WTC11 (cell line): ENCODE measurements around the gene BRPF1. TPM values are rescaled to one million over a fixed set of nuclear protein-coding genes. Genes with fewer than 3 reads are reported as not detected.

ENCODE experiments used
- ATAC-seq: fragments of 200-7000 bp; cut with Tn5 transposase; 2 replicates; pipeline ENCODE4 v1.10.0; 2021; ENCODE audit warnings: mild to moderate bottlenecking, moderate library complexity
- CTCF ChIA-PET: fragments of 300-600 bp; sonication (Branson Sonifier 250); formaldehyde crosslinking; loops from one replicate; lab custom pipeline; 2021; ENCODE audit warnings: antibody characterized with exemption; lab: Charles Lee
- POLR2A ChIA-PET: fragments of 350-600 bp; sonication (Branson Sonifier 250); formaldehyde crosslinking; loops from one replicate; lab custom pipeline; 2021; ENCODE audit warnings: antibody characterized with exemption; lab: Charles Lee
- DNase-seq: peaks from one replicate; pipeline ENCODE4 v3.0.0; 2021; ENCODE audit warnings: low spot score
- H3K27ac Mint-ChIP-seq: 2 replicates; pipeline ENCODE4 v1.8.0; 2021; ENCODE audit warnings: mixed read lengths
- H3K27me3 Mint-ChIP-seq: 2 replicates; pipeline ENCODE4 v1.8.0; 2021; ENCODE audit warnings: low read depth, mild to moderate bottlenecking, moderate library complexity, mixed read lengths
- H3K36me3 Mint-ChIP-seq: 2 replicates; pipeline ENCODE4 v1.8.0; 2021; ENCODE audit warnings: mixed read lengths
- H3K4me1 Mint-ChIP-seq: 2 replicates; pipeline ENCODE4 v1.8.0; 2022; ENCODE audit warnings: mixed read lengths
- H3K4me3 Mint-ChIP-seq: 2 replicates; pipeline ENCODE4 v1.8.0; 2021; ENCODE audit warnings: mild to moderate bottlenecking, moderate library complexity, mixed read lengths
- H3K9me3 Mint-ChIP-seq: 2 replicates; pipeline ENCODE4 v1.8.0; 2021; ENCODE audit warnings: mixed read lengths
- E2F1 ChIP-seq: sonication (generic); formaldehyde crosslinking; IDR thresholded peaks from 2 replicates; pipeline ENCODE4 v1.8.0; 2022; ENCODE audit warnings: mild to moderate bottlenecking, missing genetic modification reagents
- EMX1 ChIP-seq: fragments of 250-450 bp; sonication (Bioruptor Pico); IDR thresholded peaks from 2 replicates; pipeline ENCODE4 v1.8.0; 2021; ENCODE audit warnings: mild to moderate bottlenecking
- FOXJ3 ChIP-seq: sonication (generic); formaldehyde crosslinking; IDR thresholded peaks from 2 replicates; pipeline ENCODE4 v1.9.0; 2021; ENCODE audit warnings: missing genetic modification reagents, mild to moderate bottlenecking, borderline replicate concordance
- HMGXB4 ChIP-seq: sonication (generic); formaldehyde crosslinking; IDR thresholded peaks from 2 replicates; pipeline ENCODE4 v1.8.1; 2023; ENCODE audit warnings: mild to moderate bottlenecking, moderate library complexity, missing genetic modification reagents
- JAZF1 ChIP-seq: fragments of 250-450 bp; sonication (Bioruptor Pico); IDR thresholded peaks from 2 replicates; pipeline ENCODE4 v1.9.0; 2021; ENCODE audit warnings: moderate library complexity, mild to moderate bottlenecking, inconsistent platforms
- JUN ChIP-seq: sonication (generic); formaldehyde crosslinking; IDR thresholded peaks from 2 replicates; pipeline ENCODE4 v1.8.0; 2023; ENCODE audit warnings: mild to moderate bottlenecking, missing genetic modification reagents
- NR1H2 ChIP-seq: sonication (generic); formaldehyde crosslinking; IDR thresholded peaks from 2 replicates; pipeline ENCODE4 v1.9.0; 2021; ENCODE audit warnings: mild to moderate bottlenecking, moderate library complexity, missing genetic modification reagents
- SP1 ChIP-seq: sonication (generic); formaldehyde crosslinking; conservative IDR thresholded peaks from 2 replicates; pipeline ENCODE4 v1.8.1; 2022; ENCODE audit warnings: missing genetic modification reagents
- TCF7 ChIP-seq: sonication (generic); formaldehyde crosslinking; IDR thresholded peaks from 2 replicates; pipeline ENCODE4 v1.8.0; 2022; ENCODE audit warnings: mild to moderate bottlenecking, low read depth, missing genetic modification reagents, moderate library complexity
- ZBTB21 ChIP-seq: sonication (generic); formaldehyde crosslinking; IDR thresholded peaks from 2 replicates; pipeline ENCODE4 v1.8.1; 2023; ENCODE audit warnings: mild to moderate bottlenecking, missing genetic modification reagents, borderline replicate concordance
- ZNF121 ChIP-seq: sonication (generic); formaldehyde crosslinking; IDR thresholded peaks from 2 replicates; pipeline ENCODE4 v1.8.0; 2023; ENCODE audit warnings: missing genetic modification reagents
- ZNF219 ChIP-seq: sonication (generic); formaldehyde crosslinking; IDR thresholded peaks from 2 replicates; pipeline ENCODE4 v1.8.0; 2023; ENCODE audit warnings: missing genetic modification reagents, mild to moderate bottlenecking, borderline replicate concordance
- ZNF263 ChIP-seq: sonication (generic); formaldehyde crosslinking; IDR thresholded peaks from 2 replicates; pipeline ENCODE4 v1.8.1; 2022; ENCODE audit warnings: low read depth, mild to moderate bottlenecking, moderate library complexity, missing genetic modification reagents
- ZNF532 ChIP-seq: fragments of 250-450 bp; sonication (Bioruptor Pico); IDR thresholded peaks from 2 replicates; pipeline ENCODE4 v1.9.0; 2021; ENCODE audit warnings: mild to moderate bottlenecking, borderline replicate concordance
- total RNA-seq: library from RNA; stranded (reverse); gene quantifications from 3 replicates; pipeline ENCODE4 v1.2.3, GENCODE V29; 2021
- TF ChIP-seq, protein P1 (sequence below): fragments of 250-450 bp; sonication (Bioruptor Pico); IDR thresholded peaks from 2 replicates; pipeline ENCODE4 v1.9.0; 2021; ENCODE audit warnings: moderate library complexity, mild to moderate bottlenecking, inconsistent platforms, borderline replicate concordance
- TF ChIP-seq, protein P2 (sequence below): sonication (generic); formaldehyde crosslinking; IDR thresholded peaks from 2 replicates; pipeline ENCODE4 v1.8.1; 2022; ENCODE audit warnings: mild to moderate bottlenecking, missing genetic modification reagents, moderate library complexity, borderline replicate concordance
- TF ChIP-seq, protein P3 (sequence below): sonication (generic); formaldehyde crosslinking; IDR thresholded peaks from 2 replicates; pipeline ENCODE4 v1.8.1; 2023; ENCODE audit warnings: mild to moderate bottlenecking, missing genetic modification reagents

The BRPF1 gene
- total RNA-seq, 1 experiment from 2014 or later, result 22.8 TPM

GRCh38 chr3:9750556-9751411, 19.2 kb downstream of the BRPF1 start:
- POLR2A ChIA-PET, result interaction anchor here (1.2 to 2.2 kb wide), 3 partner anchors 13 to 24 kb away, joined by 3 to 8 read pairs (median 5); partner anchors contain the start of gene CAMK1
- CTCF ChIA-PET, result interaction anchor here (0.8 to 1.1 kb wide), 2 partner anchors 24 to 247 kb away, joined by 3 to 7 read pairs; no protein-coding TSS in a partner anchor
- no peak for TF ChIP-seq ZNF532 (CRISPR knock-in tag)
- TF ChIP-seq HMGXB4 (CRISPR knock-in tag), result 0 out of 2 replicates have a peak, but pooled peaks have one; percentile 7
- ATAC-seq, result no peak
- no peak for DNase-seq
- Mint-ChIP-seq H3K9me3 (no peaks in the 10 kb centered on the region), H3K4me1 (peaks cover 11% of the 10 kb centered on the region), H3K4me3 (peak overlapping the region; percentile 98), H3K27ac (peak overlapping the region; percentile 99), H3K36me3 (peaks cover 43% of the 10 kb centered on the region), H3K27me3 (no peaks in the 10 kb centered on the region)

- TF ChIP-seq NR1H2 (CRISPR knock-in tag), result no peak
- TF ChIP-seq EMX1, result no peak
- TF ChIP-seq TCF7 (CRISPR knock-in tag), result no peak
- no peak for TF ChIP-seq JAZF1 (CRISPR knock-in tag)
- no peak for TF ChIP-seq ZNF263 (CRISPR knock-in tag)
- TF ChIP-seq ZNF121, result no peak
- no peak for TF ChIP-seq ZNF219 (CRISPR knock-in tag)
- TF ChIP-seq, protein P1, sequence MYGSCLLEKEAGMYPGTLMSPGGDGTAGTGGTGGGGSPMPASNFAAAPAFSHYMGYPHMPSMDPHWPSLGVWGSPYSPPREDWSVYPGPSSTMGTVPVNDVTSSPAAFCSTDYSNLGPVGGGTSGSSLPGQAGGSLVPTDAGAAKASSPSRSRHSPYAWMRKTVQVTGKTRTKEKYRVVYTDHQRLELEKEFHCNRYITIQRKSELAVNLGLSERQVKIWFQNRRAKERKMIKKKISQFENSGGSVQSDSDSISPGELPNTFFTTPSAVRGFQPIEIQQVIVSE (CRISPR knock-in tag), result no peak
- no peak for TF ChIP-seq E2F1 (CRISPR knock-in tag)
- no peak for TF ChIP-seq FOXJ3 (CRISPR knock-in tag)
- TF ChIP-seq, protein P2, sequence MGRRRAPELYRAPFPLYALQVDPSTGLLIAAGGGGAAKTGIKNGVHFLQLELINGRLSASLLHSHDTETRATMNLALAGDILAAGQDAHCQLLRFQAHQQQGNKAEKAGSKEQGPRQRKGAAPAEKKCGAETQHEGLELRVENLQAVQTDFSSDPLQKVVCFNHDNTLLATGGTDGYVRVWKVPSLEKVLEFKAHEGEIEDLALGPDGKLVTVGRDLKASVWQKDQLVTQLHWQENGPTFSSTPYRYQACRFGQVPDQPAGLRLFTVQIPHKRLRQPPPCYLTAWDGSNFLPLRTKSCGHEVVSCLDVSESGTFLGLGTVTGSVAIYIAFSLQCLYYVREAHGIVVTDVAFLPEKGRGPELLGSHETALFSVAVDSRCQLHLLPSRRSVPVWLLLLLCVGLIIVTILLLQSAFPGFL (CRISPR knock-in tag), result no peak
- TF ChIP-seq, protein P3, sequence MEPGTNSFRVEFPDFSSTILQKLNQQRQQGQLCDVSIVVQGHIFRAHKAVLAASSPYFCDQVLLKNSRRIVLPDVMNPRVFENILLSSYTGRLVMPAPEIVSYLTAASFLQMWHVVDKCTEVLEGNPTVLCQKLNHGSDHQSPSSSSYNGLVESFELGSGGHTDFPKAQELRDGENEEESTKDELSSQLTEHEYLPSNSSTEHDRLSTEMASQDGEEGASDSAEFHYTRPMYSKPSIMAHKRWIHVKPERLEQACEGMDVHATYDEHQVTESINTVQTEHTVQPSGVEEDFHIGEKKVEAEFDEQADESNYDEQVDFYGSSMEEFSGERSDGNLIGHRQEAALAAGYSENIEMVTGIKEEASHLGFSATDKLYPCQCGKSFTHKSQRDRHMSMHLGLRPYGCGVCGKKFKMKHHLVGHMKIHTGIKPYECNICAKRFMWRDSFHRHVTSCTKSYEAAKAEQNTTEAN, result no peak
- no peak for TF ChIP-seq SP1 (CRISPR knock-in tag)
- TF ChIP-seq ZBTB21 (CRISPR knock-in tag), result no peak
- TF ChIP-seq JUN (CRISPR knock-in tag), result no peak
- POLR2A ChIA-PET, result no interaction called here
- peaks cover 33% of the 10 kb centered on the region for H3K36me3 Mint-ChIP-seq
These were observed 23.1 kb downstream of the BRPF1 start for GRCh38 chr3:9754678-9755077.

More at GRCh38 chr3:9754678-9755077, 23.1 kb downstream of the BRPF1 start:
- H3K27me3 Mint-ChIP-seq, result peaks cover 3% of the 10 kb centered on the region; the same call in 1 of the 2 replicates
- no peak for ATAC-seq
- no peak for DNase-seq
- H3K4me1 Mint-ChIP-seq, result peaks cover 7% of the 10 kb centered on the region
- no peaks in the 10 kb centered on the region for H3K9me3 Mint-ChIP-seq
- CTCF ChIA-PET, result interaction anchor here (0.8 kb wide), 1 partner anchor 192 kb away, joined by 3 read pairs; no protein-coding TSS in a partner anchor
- H3K27ac Mint-ChIP-seq, result no peak overlapping the region
- H3K4me3 Mint-ChIP-seq, result no peak overlapping the region
